Spleen (tissue), 13 donors: Measurements from ENCODE around the gene DNAJC27. TPM values are rescaled to one million over a fixed set of nuclear protein-coding genes. Genes with fewer than 3 reads are reported as not detected.
"Not testable (repeated sequence)": the region's sequence is repeated elsewhere in the genome, so short reads cannot be mapped to it uniquely, and the experiment has no call there.

Experiments
- DNase-seq: peaks from one replicate; pipeline ENCODE4 v3.0.0-alpha.2; 2020
- H3K27ac ChIP-seq, 8 donors: fragments of 200-600 bp; sonication (generic) in 7 of 8; 1 replicate in 4 of 8; 2 replicates in 4 of 8; pipeline versions ENCODE4 v1.5.0 to v1.8.0; 2016 to 2021; ENCODE audit warnings: inconsistent platforms in 4 of 8, mild to moderate bottlenecking in 4 of 8, moderate library complexity in 1 of 8
- H3K27me3 ChIP-seq, 7 donors: fragments of 200-600 bp; sonication (generic) in 6 of 7; replicated peaks in 1 of 7; 1 replicate in 4 of 7; 2 replicates in 3 of 7; pipeline versions ENCODE4 v1.5.0 to v1.8.0; 2016 to 2021; ENCODE audit warnings: inconsistent platforms in 3 of 7, mild to moderate bottlenecking in 1 of 7
- H3K36me3 ChIP-seq, 6 donors: fragments of 200-600 bp; sonication (generic) in 5 of 6; 1 replicate in 4 of 6; 2 replicates in 2 of 6; pipeline versions ENCODE4 v1.5.0 to v1.8.0; 2016 to 2021; ENCODE audit warnings: inconsistent platforms in 2 of 6
- H3K4me1 ChIP-seq, 6 donors: fragments of 200-600 bp; sonication (generic) in 5 of 6; 1 replicate in 3 of 6; 2 replicates in 3 of 6; pipeline versions ENCODE4 v1.5.0 to v1.8.0; 2016 to 2021; ENCODE audit warnings: inconsistent platforms in 3 of 6
- H3K4me3 ChIP-seq, 8 donors: fragments of 200-600 bp; sonication (generic) in 7 of 8; 1 replicate in 4 of 8; 2 replicates in 4 of 8; pipeline versions ENCODE4 v1.5.0 to v1.8.0; 2016 to 2021; ENCODE audit warnings: inconsistent platforms in 4 of 8, mild to moderate bottlenecking in 4 of 8, moderate library complexity in 2 of 8
- H3K9me3 ChIP-seq, 8 donors: fragments of 200-600 bp; sonication (generic) in 7 of 8; 1 replicate in 4 of 8; 2 replicates in 4 of 8; pipeline versions ENCODE4 v1.5.0 to v1.8.0; 2016 to 2021; ENCODE audit warnings: inconsistent platforms in 4 of 8
- POLR2A ChIP-seq, 3 donors: fragments of 450-650 bp; IDR thresholded peaks; one replicate each; pipeline ENCODE4 v1.5.1; 2017; ENCODE audit warnings: antibody characterized with exemption in 3 of 3, mild to moderate bottlenecking in 1 of 3
- POLR2AphosphoS5 ChIP-seq, 3 donors: sonication (generic); formaldehyde crosslinking; IDR thresholded peaks; one replicate each; pipeline ENCODE4 v1.5.1; 2017; ENCODE audit warnings: antibody characterized with exemption in 3 of 3
- WGBS, 5 donors: extraction: QIAGEN DNeasy Blood & Tissue Kit in 3 of 5; methylation state at CpG; one replicate each; pipeline versions ENCODE4 v1.1.5 to v1.1.7; 2013 to 2018; 5-methylcytosine and 5-hydroxymethylcytosine counted together
- intact Hi-C: fragments of 100-400 bp; cut with DNase I; formaldehyde crosslinking; loops from one replicate; pipeline ENCODE4 v1.15.0; 2023; ENCODE audit warnings: low total_unique reads
- long read RNA-seq, 2 donors: transcript quantifications; one replicate each; lab custom pipeline, GENCODE V29; 2026
- polyA plus RNA-seq, 3 donors: library from polyadenylated mRNA; stranded (reverse); fragments of 200-250 nt; gene quantifications; one replicate each; pipeline ENCODE4 v1.2.1, GENCODE V29; 2013
- total RNA-seq, 7 donors: library from RNA; depleted of rRNA in 3 of 7; stranded (reverse); fragments of >200 nt in 3 of 7; fragmentation: NEBNext Ultra II Directional in 4 of 7; extraction: Animal tissue kit (Norgen Biotek cat#: 25700) in 4 of 7; gene quantifications; one replicate each; pipeline versions ENCODE4 v1.1.0 to v1.2.1, GENCODE V29; 2016 to 2021
- TF ChIP-seq, protein P1 (sequence below), 11 experiments: fragments of 200-600 bp in 7 of 11; fragments of 450-650 bp in 4 of 11; sonication (generic) in 4 of 11; IDR thresholded peaks in 8 of 11; conservative IDR thresholded peaks in 3 of 11; 1 replicate in 7 of 11; 2 replicates in 4 of 11; pipeline versions ENCODE4 v1.4.0 to v1.8.0; 2016 to 2021; ENCODE audit warnings: antibody characterized with exemption in 11 of 11, inconsistent platforms in 4 of 11, mild to moderate bottlenecking in 1 of 11
- donor health status: healthy with polysubstance abuse.
- donor health status: DM: no; HTN: no; CAD: no; lungs with moderate emphysema.
- donor health status: DM: no; HTN: no; CAD: no.
- donor health status: Bipolar disorder and iron deficiency.
- donor health status: healthy.
- donor health status: DM: no; HTN: no; CAD: no.
- donor health status: DM: yes; HTN: yes; CAD: no.

DNAJC27 gene
- total RNA-seq: 10 to 100 TPM in 1 of 7 donors, 1 to 10 TPM in 6; 4.6 to 10.5 (median 8.0) TPM
- 1 to 10 TPM; 1.7 to 3.0 (median 2.2) TPM for polyA plus RNA-seq
- long read RNA-seq, donor 1: 0 reads
- long read RNA-seq, donor 2, full-length matches to known transcripts: 1 of 1 reads
- long read RNA-seq, donor 2, partial matches to known transcripts: 0 of 1 reads
- long read RNA-seq, donor 2, other reads (novel, unspliced or antisense): 0 of 1 reads

DNA sequence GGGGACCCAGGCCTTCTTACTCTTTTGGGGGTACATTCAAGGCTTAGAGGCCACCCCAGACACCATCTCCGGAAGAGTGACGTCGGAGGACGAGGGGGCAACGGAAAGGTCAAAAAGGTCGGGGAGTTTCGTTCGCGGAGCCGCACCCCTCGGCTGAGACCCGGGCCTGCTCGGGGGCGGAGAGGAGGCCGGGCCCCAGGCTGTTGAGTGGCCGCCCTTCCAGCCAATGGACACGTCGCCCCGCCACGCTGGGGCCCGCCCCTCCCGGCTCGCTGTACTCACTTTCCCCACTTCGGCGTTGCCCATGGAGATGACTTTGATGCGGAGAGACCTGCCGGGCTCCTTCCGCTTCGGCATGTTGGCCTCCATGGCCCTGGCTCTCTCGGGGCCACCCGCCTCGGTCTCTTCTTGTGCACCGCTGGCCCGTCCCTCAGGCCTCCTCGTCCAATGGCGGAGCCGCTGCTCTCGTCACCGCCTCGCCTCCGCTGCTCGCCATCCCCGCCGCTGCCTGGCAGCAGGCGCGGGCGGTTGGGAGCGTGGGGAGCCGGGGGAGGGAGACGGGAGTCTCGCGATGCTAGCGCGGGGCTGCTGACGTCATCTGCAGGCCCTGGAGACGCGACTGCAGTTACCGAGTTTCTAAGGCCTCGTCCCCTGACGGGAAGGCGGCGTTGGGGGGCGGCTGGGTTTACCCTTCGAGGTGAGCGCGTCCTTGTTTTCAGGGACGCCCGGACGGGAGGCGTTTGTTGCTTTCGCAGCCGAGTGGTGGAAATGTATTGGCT lies at the start of gene DNAJC27:
Gene DNAJC27 (minus strand): TSS at position 420 of the 779 bp plus-strand sequence. CDS start 51 bp downstream, at position 369.
- intact Hi-C loops: no loop called here
- peaks cover 0 to 9% (median 7%) of the 10 kb centered on the region in 6 donors for H3K36me3 ChIP-seq
- H3K9me3 ChIP-seq: no peaks in the 10 kb centered on the region
- no peaks in the 10 kb centered on the region for H3K27me3 ChIP-seq
- H3K4me3 ChIP-seq: peak within 1 kb of the TSS; percentile 50 to 82 (median 66)
- H3K27ac ChIP-seq: peak within 1 kb of the TSS; percentile 94 to 99 (median 97)
- peak; percentile 99 for DNase-seq
- H3K4me1 ChIP-seq: peaks cover 4 to 49% (median 30%) of the 10 kb centered on the region in 6 donors
- 0 to 1% (median 0%) methylated on average over 34 to 72 of the region's 72 CpGs for WGBS, 5 donors
- TF ChIP-seq, protein P1, sequence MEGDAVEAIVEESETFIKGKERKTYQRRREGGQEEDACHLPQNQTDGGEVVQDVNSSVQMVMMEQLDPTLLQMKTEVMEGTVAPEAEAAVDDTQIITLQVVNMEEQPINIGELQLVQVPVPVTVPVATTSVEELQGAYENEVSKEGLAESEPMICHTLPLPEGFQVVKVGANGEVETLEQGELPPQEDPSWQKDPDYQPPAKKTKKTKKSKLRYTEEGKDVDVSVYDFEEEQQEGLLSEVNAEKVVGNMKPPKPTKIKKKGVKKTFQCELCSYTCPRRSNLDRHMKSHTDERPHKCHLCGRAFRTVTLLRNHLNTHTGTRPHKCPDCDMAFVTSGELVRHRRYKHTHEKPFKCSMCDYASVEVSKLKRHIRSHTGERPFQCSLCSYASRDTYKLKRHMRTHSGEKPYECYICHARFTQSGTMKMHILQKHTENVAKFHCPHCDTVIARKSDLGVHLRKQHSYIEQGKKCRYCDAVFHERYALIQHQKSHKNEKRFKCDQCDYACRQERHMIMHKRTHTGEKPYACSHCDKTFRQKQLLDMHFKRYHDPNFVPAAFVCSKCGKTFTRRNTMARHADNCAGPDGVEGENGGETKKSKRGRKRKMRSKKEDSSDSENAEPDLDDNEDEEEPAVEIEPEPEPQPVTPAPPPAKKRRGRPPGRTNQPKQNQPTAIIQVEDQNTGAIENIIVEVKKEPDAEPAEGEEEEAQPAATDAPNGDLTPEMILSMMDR (IDR thresholded peaks at IDR 0.05 in 8 of 11, conservative IDR thresholded peaks at IDR 0.05 in 3 of 11): peak in 8 of 11 experiments; percentile 11 to 60 (median 36)
- TF ChIP-seq POLR2AphosphoS5 (IDR thresholded peaks at IDR 0.05) (peak; percentile 98 to 99 (median 98)), POLR2A (IDR thresholded peaks at IDR 0.05) (peak; percentile 72 to 93 (median 75))

DNA sequence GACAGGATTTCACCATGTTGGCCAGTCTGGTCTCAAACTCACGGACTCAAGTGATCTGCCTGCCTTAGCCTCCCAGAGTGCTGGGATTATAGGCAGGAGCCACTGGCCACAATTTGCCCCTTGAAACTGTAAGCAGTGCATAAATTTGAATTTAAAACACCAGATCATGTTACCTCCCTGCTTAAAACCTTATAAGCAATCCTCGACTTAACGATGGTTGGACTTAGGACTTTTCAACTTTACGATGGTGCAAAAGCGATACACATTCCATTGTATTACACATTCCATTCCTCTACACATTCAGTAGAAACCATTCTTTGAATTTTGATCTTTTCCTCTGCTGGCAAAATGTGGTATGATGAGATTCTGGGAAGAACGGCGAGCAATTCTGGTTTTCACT lies 46.9 kb upstream of the DNAJC27 start:
- TF ChIP-seq, protein P1 (IDR thresholded peaks at IDR 0.05 in 8 of 11, conservative IDR thresholded peaks at IDR 0.05 in 3 of 11): no peak
- TF ChIP-seq POLR2A (IDR thresholded peaks at IDR 0.05): no peak
- Histone ChIP-seq H3K27ac (no peak overlapping the region), H3K9me3 (no peaks in the 10 kb centered on the region), H3K27me3 (no peaks in the 10 kb centered on the region), H3K36me3 (no peaks in the 10 kb centered on the region), H3K4me3 (no peak overlapping the region), H3K4me1 (no peaks in the 10 kb centered on the region)
- intact Hi-C loops: no loop called here
- WGBS, 5 donors: 86 to 95% (median 94%) methylated on average over 7 of the region's 7 CpGs
- DNase-seq: no peak

DNA sequence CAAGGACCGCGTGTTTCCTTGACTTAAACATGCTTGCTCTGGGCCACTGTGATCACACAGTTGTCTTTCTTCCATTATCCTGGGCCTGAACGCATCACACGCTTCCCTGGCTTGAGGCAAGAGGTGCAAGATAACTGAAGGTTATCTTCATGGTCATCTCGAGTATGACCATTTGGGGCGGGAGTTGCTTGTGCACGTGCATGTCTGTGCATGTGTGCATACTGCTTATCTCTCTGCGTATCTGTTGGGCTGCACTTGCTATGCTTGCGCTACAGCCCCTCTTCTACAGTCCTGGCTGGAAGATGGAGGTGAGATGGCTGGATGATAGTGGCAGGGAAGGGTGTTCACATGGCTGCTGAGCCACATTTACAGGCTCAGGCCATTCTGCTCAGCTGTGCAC lies 42.9 kb upstream of the DNAJC27 start:
- no peaks in the 10 kb centered on the region for H3K9me3 ChIP-seq
- no peaks in the 10 kb centered on the region for H3K27me3 ChIP-seq

DNA sequence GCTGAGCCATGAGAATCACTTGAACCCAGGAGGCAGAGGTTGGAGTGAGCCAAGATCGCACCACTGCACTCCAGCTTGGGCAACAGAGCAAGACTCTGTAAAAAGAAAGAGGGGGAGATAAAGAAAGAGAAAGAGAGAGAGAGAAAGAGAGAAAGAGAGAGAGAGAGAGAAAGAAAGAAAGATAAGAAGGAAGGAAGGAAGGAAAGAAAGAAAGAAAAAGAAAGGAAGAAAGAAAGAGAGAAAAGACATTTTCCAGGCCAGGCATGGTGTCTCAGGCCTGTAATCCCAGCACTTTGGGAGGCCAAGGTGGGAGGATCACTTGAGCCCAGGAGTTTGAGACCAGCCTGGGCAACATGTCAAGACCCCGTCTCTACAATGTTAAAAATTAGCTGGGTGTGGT lies 39.6 kb upstream of the DNAJC27 start:
- H3K36me3 ChIP-seq, intact Hi-C loops, H3K27me3 ChIP-seq, H3K27ac ChIP-seq, DNase-seq, H3K9me3 ChIP-seq, H3K4me3 ChIP-seq, H3K4me1 ChIP-seq: not testable (repeated sequence)
- WGBS, 5 donors: 91 to 100% (median 94%) methylated on average over 2 of the region's 2 CpGs

More for the DNA sequence above, 42.9 kb upstream of the DNAJC27 start:
- Histone ChIP-seq H3K4me3 (no peak overlapping the region), H3K36me3 (no peaks in the 10 kb centered on the region), H3K27ac (no peak overlapping the region), H3K4me1 (no peaks in the 10 kb centered on the region)
- WGBS, 5 donors: 89 to 96% (median 90%) methylated on average over 9 of the region's 9 CpGs
- intact Hi-C loops: no loop called here
- no peak for DNase-seq
- TF ChIP-seq, protein P1 (IDR thresholded peaks at IDR 0.05 in 8 of 11, conservative IDR thresholded peaks at IDR 0.05 in 3 of 11): no peak
- TF ChIP-seq POLR2AphosphoS5 (IDR thresholded peaks at IDR 0.05): no peak
- no peak for TF ChIP-seq POLR2A (IDR thresholded peaks at IDR 0.05)
